ENCODE measurements around the gene DNAJA2. TPM values are rescaled to one million over a fixed set of nuclear protein-coding genes. Genes with fewer than 3 reads are reported as not detected.

The DNAJA2 gene
- total and polyA plus RNA-seq, 2 of the 4 experiments (the other 2 are of a cell fraction) = 18.6 to 53.9 TPM

GRCh38 chr16:47013172-47013571 is 39.7 kb upstream of the DNAJA2 start:
- H4K8ac ChIP-seq (ENCODE audit: low read depth in 2 of 2, low read length in 2 of 2) = no peak overlapping the region
- dilution Hi-C loops (cut with HindIII; ENCODE audit: low sequenced_read_pairs, unreplicated experiment) (no loop called here), intact Hi-C loops (cut with micrococcal nuclease) (no loop called here), in situ Hi-C loops (cut with MboI; ENCODE audit: low sequenced_read_pairs) (no loop called here)
- no peak overlapping the region for H3K4me2 ChIP-seq (ENCODE audit: low read depth, low read length)
- H4K91ac ChIP-seq (ENCODE audit: insufficient read depth, low read depth, low read length) = no peak overlapping the region
- H2AK9ac ChIP-seq (replicated peaks; ENCODE audit: low read depth, low read length, poor library complexity) = no peak overlapping the region
- H2BK5ac ChIP-seq (ENCODE audit: low read depth, low read length, poor library complexity, severe bottlenecking) = no peak overlapping the region
- no peaks in the 10 kb centered on the region for H3K9me3 ChIP-seq (ENCODE audit: control insufficient read depth, insufficient read depth, low read length)
- no peak for DNase-seq
- no TSS peak for BruUV-seq (replicated peaks)
- no peaks in the 10 kb centered on the region for H3K79me1 ChIP-seq (ENCODE audit: low read depth in 1 of 2, low read length in 2 of 2)
- ChIA-PET CTCF (interaction anchor here (0.7 kb wide), 1 partner anchor 1069 kb away, joined by 3 read pairs; no protein-coding TSS in a partner anchor), POLR2A (ENCODE audit: unreplicated experiment) (no interaction called here)
- peaks cover 2% of the 10 kb centered on the region; the same call in 1 of the 2 replicates for H3K4me1 ChIP-seq (ENCODE audit: control insufficient read depth, insufficient read depth, low read length)
- no peak overlapping the region for H3K56ac ChIP-seq (ENCODE audit: extremely low read depth, insufficient read depth, low read length)
- no peak overlapping the region for H2BK120ac ChIP-seq (ENCODE audit: low read depth, low read length)
- H4K20me1 ChIP-seq (ENCODE audit: insufficient read depth, low read length) = no peaks in the 10 kb centered on the region
- ATAC-seq (ENCODE audit: low read depth) = no peak
- no peak overlapping the region for H2AK5ac ChIP-seq (ENCODE audit: low read depth, low read length)
- no peak overlapping the region for H3K27ac ChIP-seq (ENCODE audit: insufficient read depth, low read length)
- no peak overlapping the region for H3K9ac ChIP-seq (ENCODE audit: low read depth, low read length)
- no peak overlapping the region for H3K14ac ChIP-seq (replicated peaks; ENCODE audit: low read depth, low read length)
- WGBS, 2 experiments (ENCODE audit: extremely low coverage in 2 of 2, insufficient read length in 1 of 2) = no CpG with 5 or more reads among the region's 4 CpGs
- peaks cover 3% of the 10 kb centered on the region for H3K27me3 ChIP-seq (ENCODE audit: control insufficient read depth, insufficient read depth, low read length)
- no peak overlapping the region for H3K23ac ChIP-seq (ENCODE audit: low read depth, low read length)
- no peaks in the 10 kb centered on the region for H3K9me1 ChIP-seq (ENCODE audit: insufficient read depth, low read length)
- H2BK15ac ChIP-seq (ENCODE audit: low read depth, low read length) = no peak overlapping the region
- TF ChIP-seq SMC3 (IDR thresholded peaks at IDR 0.05; ENCODE audit: low read depth, low read length) = no peak
- TF ChIP-seq RFX5 (IDR thresholded peaks at IDR 0.05; ENCODE audit: low read depth, low read length) = no peak
- no peak for TF ChIP-seq NFE2L2 (IDR thresholded peaks at IDR 0.05; ENCODE audit: low read depth, low read length)
- no peak for TF ChIP-seq RCOR1 (IDR thresholded peaks at IDR 0.05; ENCODE audit: insufficient replicate concordance, low read length)
- TF ChIP-seq MAZ (IDR thresholded peaks at IDR 0.05; ENCODE audit: borderline replicate concordance, low read depth, low read length) = no peak
- no peak for TF ChIP-seq ELK1 (IDR thresholded peaks at IDR 0.05; ENCODE audit: borderline replicate concordance, low read depth, low read length)
- no peak for TF ChIP-seq CEBPB (IDR thresholded peaks at IDR 0.05; ENCODE audit: low read depth, low read length)
- no peak for TF ChIP-seq RAD21 (IDR thresholded peaks at IDR 0.05; ENCODE audit: low read length)
- no peak for TF ChIP-seq CTCF (conservative IDR thresholded peaks at IDR 0.05; ENCODE audit: low read depth, low read length)
- TF ChIP-seq BHLHE40 (IDR thresholded peaks at IDR 0.05; ENCODE audit: low read depth, low read length) = no peak
- no peak overlapping the region for H4K5ac ChIP-seq (ENCODE audit: low read depth, low read length)
- H3K36me3 ChIP-seq (ENCODE audit: control insufficient read depth, insufficient read depth, low read length) = no peaks in the 10 kb centered on the region
- no peak overlapping the region for H3K18ac ChIP-seq (ENCODE audit: low read depth, low read length)
- H3K4me3 ChIP-seq (ENCODE audit: insufficient read depth, low read depth, low read length) = no peak overlapping the region
- no peak overlapping the region for H2AFZ ChIP-seq (replicated peaks; ENCODE audit: low read length, poor library complexity)
- no peak overlapping the region for H2BK20ac ChIP-seq (ENCODE audit: low read depth, low read length)
- no peak overlapping the region for H3K4ac ChIP-seq (ENCODE audit: low read depth, low read length)
